Measurements from ENCODE around the gene MAP3K14. TPM values are rescaled to one million over a fixed set of nuclear protein-coding genes. Genes with fewer than 3 reads are reported as not detected.
A peak's percentile ranks its signal among the peaks of the same experiment; 100 is the strongest.

The MAP3K14 gene
- total RNA-seq, 1 donor from 2014 or later, result 5.2 TPM

- H3K27me3 Mint-ChIP-seq (ENCODE audit: low read depth), result no peaks in the 10 kb centered on the region
- peak overlapping the region; percentile 17 for H3K27ac Mint-ChIP-seq (ENCODE audit: unreplicated experiment)
- H3K4me1 Mint-ChIP-seq (ENCODE audit: low read depth), result peaks cover 17% of the 10 kb centered on the region
- TF ChIP-seq, protein P1, sequence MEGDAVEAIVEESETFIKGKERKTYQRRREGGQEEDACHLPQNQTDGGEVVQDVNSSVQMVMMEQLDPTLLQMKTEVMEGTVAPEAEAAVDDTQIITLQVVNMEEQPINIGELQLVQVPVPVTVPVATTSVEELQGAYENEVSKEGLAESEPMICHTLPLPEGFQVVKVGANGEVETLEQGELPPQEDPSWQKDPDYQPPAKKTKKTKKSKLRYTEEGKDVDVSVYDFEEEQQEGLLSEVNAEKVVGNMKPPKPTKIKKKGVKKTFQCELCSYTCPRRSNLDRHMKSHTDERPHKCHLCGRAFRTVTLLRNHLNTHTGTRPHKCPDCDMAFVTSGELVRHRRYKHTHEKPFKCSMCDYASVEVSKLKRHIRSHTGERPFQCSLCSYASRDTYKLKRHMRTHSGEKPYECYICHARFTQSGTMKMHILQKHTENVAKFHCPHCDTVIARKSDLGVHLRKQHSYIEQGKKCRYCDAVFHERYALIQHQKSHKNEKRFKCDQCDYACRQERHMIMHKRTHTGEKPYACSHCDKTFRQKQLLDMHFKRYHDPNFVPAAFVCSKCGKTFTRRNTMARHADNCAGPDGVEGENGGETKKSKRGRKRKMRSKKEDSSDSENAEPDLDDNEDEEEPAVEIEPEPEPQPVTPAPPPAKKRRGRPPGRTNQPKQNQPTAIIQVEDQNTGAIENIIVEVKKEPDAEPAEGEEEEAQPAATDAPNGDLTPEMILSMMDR (IDR thresholded peaks at IDR 0.05), result peak; percentile 92
- no peak overlapping the region for H3K4me3 Mint-ChIP-seq (ENCODE audit: unreplicated experiment)
- H3K36me3 Mint-ChIP-seq (ENCODE audit: low read depth), result peaks cover 9% of the 10 kb centered on the region
- DNase-seq (ENCODE audit: low spot score), result no peak
- no peaks in the 10 kb centered on the region for H3K9me3 Mint-ChIP-seq (ENCODE audit: low read depth)
Observed at GRCh38 chr17:45277216-45277849, 39.5 kb downstream of the MAP3K14 start.

DNA sequence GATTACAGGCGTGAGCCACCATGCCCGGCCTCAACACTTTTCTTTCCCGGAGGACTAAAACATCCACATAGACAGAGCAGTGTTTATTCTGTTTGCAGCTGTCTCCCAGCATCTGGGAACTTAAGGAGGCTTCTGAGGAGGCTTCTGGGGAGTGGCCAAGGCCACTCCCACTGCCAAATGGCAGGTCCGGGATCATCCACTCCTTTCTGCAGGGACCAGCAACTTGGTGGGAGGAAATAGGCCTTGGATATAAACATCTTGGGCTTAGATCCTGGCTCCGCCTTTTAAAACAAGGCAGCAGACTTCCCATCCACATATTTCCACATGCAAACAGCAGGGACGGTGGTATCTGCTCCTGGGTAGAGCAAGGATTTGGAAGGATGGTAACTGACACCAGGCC lies 40.8 kb downstream of the MAP3K14 start:
- Mint-ChIP-seq H3K4me3 (ENCODE audit: unreplicated experiment) (no peak overlapping the region), H3K36me3 (ENCODE audit: low read depth) (peaks cover 9% of the 10 kb centered on the region), H3K9me3 (ENCODE audit: low read depth) (no peaks in the 10 kb centered on the region), H3K4me1 (ENCODE audit: low read depth) (peaks cover 16% of the 10 kb centered on the region), H3K27me3 (ENCODE audit: low read depth) (no peaks in the 10 kb centered on the region), H3K27ac (ENCODE audit: unreplicated experiment) (no peak overlapping the region)
- TF ChIP-seq, protein P1 (IDR thresholded peaks at IDR 0.05), result no peak
- DNase-seq (ENCODE audit: low spot score), result no peak

DNA sequence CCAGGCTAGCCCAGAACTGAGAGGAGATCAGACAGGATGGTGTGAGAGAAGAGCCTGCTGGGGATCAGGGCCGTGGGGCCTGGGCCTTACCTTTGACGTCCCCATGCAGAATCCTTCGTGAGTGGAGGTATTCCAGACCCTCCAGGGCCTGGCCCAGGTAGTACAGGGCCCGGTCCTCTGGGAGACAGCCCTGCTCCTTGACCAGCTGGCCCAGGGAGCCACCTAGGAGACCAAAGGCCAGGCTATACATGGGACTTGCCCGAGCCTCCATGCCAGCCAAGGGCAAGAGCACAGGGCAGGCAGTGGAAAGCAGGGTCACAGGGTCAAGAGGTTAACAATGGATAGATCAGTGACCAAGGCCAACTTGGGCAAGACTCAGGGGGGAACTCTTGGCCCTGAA lies 42.8 kb downstream of the MAP3K14 start:
- Mint-ChIP-seq H3K9me3 (ENCODE audit: low read depth) (no peaks in the 10 kb centered on the region), H3K4me3 (ENCODE audit: unreplicated experiment) (no peak overlapping the region), H3K27ac (ENCODE audit: unreplicated experiment) (no peak overlapping the region), H3K27me3 (ENCODE audit: low read depth) (no peaks in the 10 kb centered on the region), H3K4me1 (ENCODE audit: low read depth) (peaks cover 13% of the 10 kb centered on the region), H3K36me3 (ENCODE audit: low read depth) (peaks cover 17% of the 10 kb centered on the region)
- no peak for DNase-seq (ENCODE audit: low spot score)
- TF ChIP-seq, protein P1 (IDR thresholded peaks at IDR 0.05), result no peak

DNA sequence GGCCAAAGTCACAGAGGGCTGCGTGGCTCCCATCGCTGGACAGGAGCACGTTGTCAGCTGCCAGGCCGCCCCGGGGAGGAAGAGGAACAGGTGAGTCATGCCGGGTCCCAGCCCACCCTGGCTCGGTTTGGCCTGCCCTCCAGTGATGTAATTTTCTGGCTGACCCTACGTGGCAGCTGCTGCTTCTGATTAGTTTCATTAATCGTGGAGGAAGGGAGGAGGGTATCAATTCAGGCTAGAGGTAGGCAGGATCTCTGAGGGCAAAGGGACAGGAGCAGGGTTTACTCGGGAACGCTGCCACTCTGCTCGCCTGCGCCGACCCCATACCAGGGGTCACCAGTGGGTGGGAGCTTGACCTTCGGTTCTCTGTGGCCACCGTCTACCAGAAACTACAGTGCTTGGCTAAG lies 43.3 kb downstream of the MAP3K14 start:
- Mint-ChIP-seq H3K27me3 (ENCODE audit: low read depth) (no peaks in the 10 kb centered on the region), H3K27ac (ENCODE audit: unreplicated experiment) (no peak overlapping the region), H3K4me3 (ENCODE audit: unreplicated experiment) (no peak overlapping the region), H3K4me1 (ENCODE audit: low read depth) (peaks cover 13% of the 10 kb centered on the region), H3K9me3 (ENCODE audit: low read depth) (no peaks in the 10 kb centered on the region), H3K36me3 (ENCODE audit: low read depth) (peaks cover 20% of the 10 kb centered on the region)
- TF ChIP-seq, protein P1 (IDR thresholded peaks at IDR 0.05), result no peak
- DNase-seq (ENCODE audit: low spot score), result no peak

GRCh38 chr17:45271603-45272002 lies 45.2 kb downstream of the MAP3K14 start:
- TF ChIP-seq, protein P1 (IDR thresholded peaks at IDR 0.05), result no peak
- Mint-ChIP-seq H3K4me1 (ENCODE audit: low read depth) (no peaks in the 10 kb centered on the region), H3K9me3 (ENCODE audit: low read depth) (no peaks in the 10 kb centered on the region), H3K27ac (ENCODE audit: unreplicated experiment) (no peak overlapping the region), H3K4me3 (ENCODE audit: unreplicated experiment) (no peak overlapping the region), H3K27me3 (ENCODE audit: low read depth) (no peaks in the 10 kb centered on the region), H3K36me3 (ENCODE audit: low read depth) (peaks cover 32% of the 10 kb centered on the region)
- DNase-seq (ENCODE audit: low spot score), result no peak
